Left lung (tissue), 10 donors: ENCODE data around the gene TET2. TPM values are rescaled to one million over a fixed set of nuclear protein-coding genes. Genes with fewer than 3 reads are reported as not detected.
A peak's percentile ranks its signal among the peaks of the same experiment; 100 is the strongest.

Experiments used
- ATAC-seq: fragments of 200-7000 bp; cut with Tn5 transposase; one replicate; pipeline ENCODE4 v1.9.1; 2020; ENCODE audit warnings: moderate library complexity
- DNase-seq, 4 donors: peaks; one replicate each; pipeline ENCODE4 v3.0.0-alpha.2; 2013 to 2020
- H3K27ac ChIP-seq, 2 donors: fragments of 200-600 bp; sonication (generic) in 1 of 2; one replicate each; pipeline versions ENCODE4 v1.5.0 to v1.8.0; 2020 to 2021
- H3K27me3 ChIP-seq, 2 donors: fragments of 200-600 bp; sonication (generic) in 1 of 2; one replicate each; pipeline versions ENCODE4 v1.5.0 to v1.8.0; 2020 to 2021
- H3K36me3 ChIP-seq, 2 donors: fragments of 200-600 bp; sonication (generic) in 1 of 2; one replicate each; pipeline versions ENCODE4 v1.5.0 to v1.8.0; 2020 to 2021
- H3K4me1 ChIP-seq, 2 donors: fragments of 200-600 bp; one replicate each; pipeline ENCODE4 v1.8.0; 2021
- H3K4me3 ChIP-seq, 2 donors: fragments of 200-600 bp; sonication (generic) in 1 of 2; one replicate each; pipeline versions ENCODE4 v1.5.0 to v1.8.0; 2020 to 2021; ENCODE audit warnings: mild to moderate bottlenecking in 1 of 2
- H3K9me3 ChIP-seq, 2 donors: fragments of 200-600 bp; sonication (generic) in 1 of 2; one replicate each; pipeline versions ENCODE4 v1.5.0 to v1.8.0; 2020 to 2021
- intact Hi-C, 2 donors: fragments of 100-400 bp; cut with DNase I; formaldehyde crosslinking; loops; one replicate each; pipeline versions ENCODE4 v1.11.2 to v1.14.2; 2022
- polyA plus RNA-seq, 6 donors: library from polyadenylated mRNA; unstranded; fragments of 120-200 nt; gene quantifications; one replicate each; pipeline ENCODE4 v1.2.1, GENCODE V29; 2013; ENCODE audit not compliant: insufficient read length in 6 of 6
- total RNA-seq, 2 donors: library from RNA; stranded (reverse); fragmentation: NEBNext Ultra II Directional; extraction: Animal tissue kit (Norgen Biotek cat#: 25700); gene quantifications; one replicate each; pipeline ENCODE4 v1.2.1, GENCODE V29; 2021
- TF ChIP-seq, protein P1 (sequence below), 2 donors: fragments of 200-600 bp; sonication (generic) in 1 of 2; IDR thresholded peaks; one replicate each; pipeline versions ENCODE4 v1.5.0 to v1.8.0; 2021; ENCODE audit warnings: antibody characterized with exemption in 2 of 2
- donor health status: DM: no; HTN: yes; CAD: no.
- donor health status: DM: no; HTN: no; CAD: no.

Gene TET2
- total and polyA plus RNA-seq, 8 donors: 19.1 to 48.4 (median 41.5) TPM

DNA sequence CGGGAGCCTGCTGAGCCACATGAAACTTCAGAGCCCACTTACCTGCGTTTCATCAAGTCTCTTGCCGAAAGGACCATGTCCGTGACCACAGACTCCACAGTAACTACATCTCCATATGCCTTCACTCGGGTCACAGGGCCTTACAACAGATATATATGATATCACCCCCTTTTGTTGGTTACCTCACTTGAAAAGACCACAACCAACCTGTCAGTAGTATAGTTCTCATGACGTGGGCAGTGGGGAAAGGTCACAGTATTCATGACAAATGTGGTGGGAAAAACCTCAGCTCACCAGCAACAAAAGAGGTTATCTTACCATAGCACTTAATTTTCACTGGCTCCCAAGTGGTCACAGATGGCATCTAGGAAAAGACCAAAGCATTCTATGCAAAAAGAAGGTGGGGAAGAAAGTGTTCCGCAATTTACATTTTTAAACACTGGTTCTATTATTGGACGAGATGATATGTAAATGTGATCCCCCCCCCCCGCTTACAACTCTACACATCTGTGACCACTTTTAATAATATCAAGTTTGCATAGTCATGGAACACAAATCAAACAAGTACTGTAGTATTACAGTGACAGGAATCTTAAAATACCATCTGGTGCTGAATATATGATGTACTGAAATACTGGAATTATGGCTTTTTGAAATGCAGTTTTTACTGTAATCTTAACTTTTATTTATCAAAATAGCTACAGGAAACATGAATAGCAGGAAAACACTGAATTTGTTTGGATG is 129.9 kb downstream of the TET2 start:
- no peak for DNase-seq

GRCh38 chr4:105277702-105278101 is 131.0 kb downstream of the TET2 start:
- intact Hi-C loops: no loop called here
- TF ChIP-seq, protein P1, sequence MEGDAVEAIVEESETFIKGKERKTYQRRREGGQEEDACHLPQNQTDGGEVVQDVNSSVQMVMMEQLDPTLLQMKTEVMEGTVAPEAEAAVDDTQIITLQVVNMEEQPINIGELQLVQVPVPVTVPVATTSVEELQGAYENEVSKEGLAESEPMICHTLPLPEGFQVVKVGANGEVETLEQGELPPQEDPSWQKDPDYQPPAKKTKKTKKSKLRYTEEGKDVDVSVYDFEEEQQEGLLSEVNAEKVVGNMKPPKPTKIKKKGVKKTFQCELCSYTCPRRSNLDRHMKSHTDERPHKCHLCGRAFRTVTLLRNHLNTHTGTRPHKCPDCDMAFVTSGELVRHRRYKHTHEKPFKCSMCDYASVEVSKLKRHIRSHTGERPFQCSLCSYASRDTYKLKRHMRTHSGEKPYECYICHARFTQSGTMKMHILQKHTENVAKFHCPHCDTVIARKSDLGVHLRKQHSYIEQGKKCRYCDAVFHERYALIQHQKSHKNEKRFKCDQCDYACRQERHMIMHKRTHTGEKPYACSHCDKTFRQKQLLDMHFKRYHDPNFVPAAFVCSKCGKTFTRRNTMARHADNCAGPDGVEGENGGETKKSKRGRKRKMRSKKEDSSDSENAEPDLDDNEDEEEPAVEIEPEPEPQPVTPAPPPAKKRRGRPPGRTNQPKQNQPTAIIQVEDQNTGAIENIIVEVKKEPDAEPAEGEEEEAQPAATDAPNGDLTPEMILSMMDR (IDR thresholded peaks at IDR 0.05): no peak
- H3K4me1 ChIP-seq: no peaks in the 10 kb centered on the region
- H3K27me3 ChIP-seq: no peaks in the 10 kb centered on the region
- no peak overlapping the region for H3K4me3 ChIP-seq
- DNase-seq (no peak), ATAC-seq (no peak)
- H3K9me3 ChIP-seq: no peaks in the 10 kb centered on the region
- peaks cover 0 to 50% of the 10 kb centered on the region in 2 donors for H3K36me3 ChIP-seq
- H3K27ac ChIP-seq: no peak overlapping the region

More for the DNA sequence above, 129.9 kb downstream of the TET2 start:
- Histone ChIP-seq H3K27me3 (no peaks in the 10 kb centered on the region), H3K4me3 (no peak overlapping the region), H3K4me1 (no peaks in the 10 kb centered on the region), H3K27ac (no peak overlapping the region), H3K9me3 (no peaks in the 10 kb centered on the region), H3K36me3 (peaks cover 0 to 61% of the 10 kb centered on the region in 2 donors)
- no peak for ATAC-seq
- TF ChIP-seq, protein P1 (IDR thresholded peaks at IDR 0.05): no peak
- intact Hi-C loops: no loop called here

DNA sequence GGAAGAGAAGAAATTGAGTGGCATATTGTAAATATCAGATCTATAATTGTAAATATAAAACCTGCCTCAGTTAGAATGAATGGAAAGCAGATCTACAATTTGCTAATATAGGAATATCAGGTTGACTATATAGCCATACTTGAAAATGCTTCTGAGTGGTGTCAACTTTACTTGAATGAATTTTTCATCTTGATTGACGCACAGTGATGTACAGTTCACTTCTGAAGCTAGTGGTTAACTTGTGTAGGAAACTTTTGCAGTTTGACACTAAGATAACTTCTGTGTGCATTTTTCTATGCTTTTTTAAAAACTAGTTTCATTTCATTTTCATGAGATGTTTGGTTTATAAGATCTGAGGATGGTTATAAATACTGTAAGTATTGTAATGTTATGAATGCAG is 132.6 kb downstream of the TET2 start:
- H3K4me1 ChIP-seq: no peaks in the 10 kb centered on the region
- H3K27ac ChIP-seq: no peak overlapping the region
- peaks cover 0 to 35% of the 10 kb centered on the region in 2 donors for H3K36me3 ChIP-seq
- no peak for DNase-seq
- intact Hi-C loops: no loop called here
- H3K27me3 ChIP-seq: no peaks in the 10 kb centered on the region
- no peak for ATAC-seq
- no peak overlapping the region for H3K4me3 ChIP-seq
- TF ChIP-seq, protein P1 (IDR thresholded peaks at IDR 0.05): no peak
- H3K9me3 ChIP-seq: no peaks in the 10 kb centered on the region

DNA sequence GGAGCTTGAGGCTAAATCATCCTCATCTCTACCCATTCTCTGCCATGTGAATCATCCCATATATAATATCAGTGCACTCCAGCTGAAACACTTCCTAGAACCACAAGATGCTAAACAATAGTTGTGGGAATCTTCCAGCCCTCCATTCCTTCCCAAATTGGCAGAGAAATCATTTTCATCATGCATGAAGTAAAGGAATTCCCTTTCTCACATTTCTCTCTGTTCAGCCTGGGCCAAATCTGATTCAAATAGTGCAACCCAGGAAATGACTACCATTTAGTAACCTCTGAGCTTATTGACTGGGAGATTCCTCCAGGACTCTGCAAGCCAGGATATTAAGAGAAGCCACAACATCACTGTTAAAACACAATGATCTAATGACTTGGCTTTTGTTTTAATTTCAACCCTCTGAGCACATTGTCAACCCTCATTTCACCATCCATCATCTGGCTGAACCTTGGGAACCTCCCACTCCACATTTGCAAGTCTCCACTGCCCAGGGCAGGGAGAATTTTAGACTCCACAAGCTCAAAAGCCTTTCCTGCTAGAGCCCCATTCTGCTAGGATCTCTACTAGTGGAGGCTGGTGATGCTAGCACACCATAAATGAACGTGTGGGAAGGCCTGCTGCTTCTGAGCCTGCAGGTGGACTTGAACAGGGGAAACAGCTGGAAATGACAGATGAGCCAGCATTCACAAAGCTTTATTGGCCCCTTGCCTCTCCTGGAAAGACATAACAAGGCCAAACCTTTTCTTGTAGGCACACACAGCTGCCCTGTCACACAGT is 133.9 kb downstream of the TET2 start:
- Histone ChIP-seq H3K4me3 (no peak overlapping the region), H3K27ac (no peak overlapping the region), H3K36me3 (peaks cover 0 to 22% of the 10 kb centered on the region in 2 donors), H3K27me3 (no peaks in the 10 kb centered on the region), H3K4me1 (no peaks in the 10 kb centered on the region), H3K9me3 (no peaks in the 10 kb centered on the region)
- TF ChIP-seq, protein P1 (IDR thresholded peaks at IDR 0.05): no peak
- DNase-seq: no peak
- intact Hi-C loops: no loop called here
- peak; percentile 61 for ATAC-seq

DNA sequence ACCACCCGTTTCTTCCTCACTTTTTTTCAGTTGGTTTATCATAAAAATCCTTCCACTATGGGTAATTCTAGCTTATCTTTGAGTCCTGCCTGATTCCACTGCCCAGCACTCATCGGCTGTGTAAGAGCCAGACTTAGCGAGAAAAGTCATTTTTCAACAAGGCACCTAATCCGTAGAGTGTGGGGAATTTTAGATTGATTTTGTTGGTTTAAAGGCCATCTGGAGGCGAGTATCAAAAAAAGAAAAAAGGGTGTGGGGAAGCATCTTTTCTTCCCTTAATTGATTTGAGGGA is 134.4 kb downstream of the TET2 start:
- H3K27me3 ChIP-seq: no peaks in the 10 kb centered on the region
- no peak overlapping the region for H3K4me3 ChIP-seq
- no peak for ATAC-seq
- H3K9me3 ChIP-seq: no peaks in the 10 kb centered on the region
- peaks cover 0 to 17% of the 10 kb centered on the region in 2 donors for H3K36me3 ChIP-seq
- no peaks in the 10 kb centered on the region for H3K4me1 ChIP-seq
- DNase-seq: no peak
- intact Hi-C loops: no loop called here
- TF ChIP-seq, protein P1 (IDR thresholded peaks at IDR 0.05): no peak
- no peak overlapping the region for H3K27ac ChIP-seq
